SK-N-SH (cell line): ENCODE results near the gene EXOC4. TPM values are rescaled to one million over a fixed set of nuclear protein-coding genes. Genes with fewer than 3 reads are reported as not detected.

Experiments used
- CTCF ChIA-PET: fragments of 300-600, 350-600 bp; formaldehyde crosslinking; extraction: SDS; loops from one replicate; lab custom pipeline; 2021; lab: Yijun Ruan, JAX
- POLR2A ChIA-PET: fragments of 350-600 bp; sonication (Branson Sonifier 250); formaldehyde crosslinking; extraction: SDS; loops from one replicate; lab custom pipeline; 2020; ENCODE audit warnings: antibody characterized with exemption, inconsistent platforms; lab: Yijun Ruan, JAX
- DNase-seq: peaks from one replicate; pipeline ENCODE4 v3.0.0; 2012
- H2AFZ ChIP-seq: fragments of 200-600 bp; sonication (generic); 2 replicates; pipeline ENCODE4 v1.8.1; 2016; ENCODE audit warnings: antibody characterized with exemption, mild to moderate bottlenecking, low read depth
- H3F3A ChIP-seq: fragments of 200-600 bp; sonication (generic); replicated peaks from 2 replicates; pipeline ENCODE3; 2016; ENCODE audit warnings: antibody characterized with exemption, mild to moderate bottlenecking; ENCODE audit not compliant: insufficient read depth
- H3K27ac ChIP-seq, 2 experiments: fragments of 200-500 bp in 1 of 2; fragments of 200-600 bp in 1 of 2; sonication (Bioruptor generic) in 1 of 2; sonication (generic), shearing (Covaris generic) in 1 of 2; 2 replicates each; pipeline versions ENCODE4 v1.5.1 to v1.6.1; 2014 to 2016; ENCODE audit warnings: low read depth in 2 of 2, inconsistent platforms in 1 of 2, low read length in 1 of 2, mild to moderate bottlenecking in 1 of 2, mixed read lengths in 1 of 2
- H3K27me3 ChIP-seq: fragments of 200-600 bp; sonication (generic), shearing (Covaris generic); 2 replicates; pipeline ENCODE4 v1.6.1; 2016; ENCODE audit warnings: mixed run types; ENCODE audit not compliant: insufficient read depth
- H3K36me3 ChIP-seq, 2 experiments: fragments of 200-500 bp in 1 of 2; fragments of 200-600 bp in 1 of 2; sonication (Bioruptor generic) in 1 of 2; sonication (generic) in 1 of 2; replicated peaks in 1 of 2; 2 replicates each; pipeline versions ENCODE3 to v1.5.1; 2014 to 2016; ENCODE audit warnings: low read length in 1 of 2, mild to moderate bottlenecking in 1 of 2; ENCODE audit not compliant: insufficient read depth in 2 of 2, control insufficient read depth in 1 of 2
- H3K4me1 ChIP-seq, 2 experiments: fragments of 200-500 bp in 1 of 2; fragments of 200-600 bp in 1 of 2; sonication (Bioruptor generic) in 1 of 2; sonication (generic), shearing (Covaris generic) in 1 of 2; 2 replicates each; pipeline versions ENCODE4 v1.5.1 to v1.6.1; 2014 to 2016; ENCODE audit warnings: low read depth in 1 of 2, low read length in 1 of 2, mixed run types in 1 of 2; ENCODE audit not compliant: insufficient read depth in 2 of 2, control insufficient read depth in 1 of 2
- H3K4me2 ChIP-seq: fragments of 200-600 bp; sonication (generic), shearing (Covaris generic); 2 replicates; pipeline ENCODE4 v1.6.1; 2017; ENCODE audit warnings: mixed run types
- H3K4me3 ChIP-seq, 2 experiments: fragments of 200-500 bp in 1 of 2; fragments of 200-600 bp in 1 of 2; sonication (Bioruptor generic) in 1 of 2; sonication (generic), shearing (Covaris generic) in 1 of 2; 2 replicates each; pipeline versions ENCODE4 v1.5.1 to v1.8.1; 2014 to 2016; ENCODE audit warnings: low read depth in 2 of 2, inconsistent platforms in 1 of 2, low read length in 1 of 2, mild to moderate bottlenecking in 1 of 2, mixed read lengths in 1 of 2, moderate library complexity in 1 of 2
- H3K79me2 ChIP-seq: fragments of 200-600 bp; sonication (generic); 2 replicates; pipeline ENCODE4 v1.8.1; 2017; ENCODE audit warnings: mild to moderate bottlenecking; ENCODE audit not compliant: insufficient read depth
- H3K9ac ChIP-seq: fragments of 200-600 bp; sonication (generic); 2 replicates; pipeline ENCODE4 v1.6.1; 2017; ENCODE audit warnings: mixed run types
- H3K9me2 ChIP-seq: fragments of 200-600 bp; sonication (generic); 2 replicates; pipeline ENCODE4 v1.6.1; 2017; ENCODE audit warnings: mixed run types
- H3K9me3 ChIP-seq: fragments of 200-600 bp; sonication (generic); 2 replicates; pipeline ENCODE4 v1.6.1; 2017; ENCODE audit warnings: mixed run types, mild to moderate bottlenecking, moderate library complexity
- H4K20me1 ChIP-seq: fragments of 200-600 bp; sonication (generic); 2 replicates; pipeline ENCODE4 v1.6.1; 2017; ENCODE audit warnings: mild to moderate bottlenecking, mixed run types; ENCODE audit not compliant: insufficient read depth
- CHD2 ChIP-seq: fragments of 150-350 bp; IDR thresholded peaks from 2 replicates; pipeline ENCODE4 v1.6.1; 2018; ENCODE audit warnings: low read length; ENCODE audit not compliant: partially characterized antibody
- CTCF ChIP-seq: fragments of 200-600 bp; sonication (generic); IDR thresholded peaks from 2 replicates; pipeline ENCODE4 v1.6.1; 2017; ENCODE audit warnings: antibody characterized with exemption, mild to moderate bottlenecking, moderate library complexity
- ELF1 ChIP-seq: IDR thresholded peaks from 2 replicates; pipeline ENCODE4 v1.4.0; 2012
- FOSL2 ChIP-seq: IDR thresholded peaks from 2 replicates; pipeline ENCODE4 v1.4.0; 2012; ENCODE audit warnings: low read depth, mild to moderate bottlenecking, moderate library complexity, borderline replicate concordance
- FOXM1 ChIP-seq: IDR thresholded peaks from 2 replicates; pipeline ENCODE4 v1.4.0; 2012; ENCODE audit warnings: low read depth, mild to moderate bottlenecking
- GABPA ChIP-seq: IDR thresholded peaks from 2 replicates; pipeline ENCODE4 v1.4.0; 2012; ENCODE audit warnings: low read depth, mild to moderate bottlenecking
- GATA2 ChIP-seq: sonication (generic); formaldehyde crosslinking; IDR thresholded peaks from 2 replicates; pipeline ENCODE4 v1.5.0; 2020; ENCODE audit warnings: mild to moderate bottlenecking, missing genetic modification reagents
- JUND ChIP-seq: IDR thresholded peaks from 2 replicates; pipeline ENCODE4 v1.4.0; 2012
- MEF2A ChIP-seq: IDR thresholded peaks from 2 replicates; pipeline ENCODE4 v1.4.0; 2012; ENCODE audit warnings: low read depth, borderline replicate concordance
- NFIC ChIP-seq: IDR thresholded peaks from 2 replicates; pipeline ENCODE4 v1.4.0; 2012; ENCODE audit warnings: borderline replicate concordance
- PBX3 ChIP-seq: IDR thresholded peaks from 2 replicates; pipeline ENCODE4; 2012
- RCOR1 ChIP-seq: fragments of 150-350 bp; IDR thresholded peaks from 2 replicates; pipeline ENCODE4 v1.6.1; 2017; ENCODE audit warnings: antibody characterized with exemption, low read length
- SIN3A ChIP-seq: IDR thresholded peaks from 2 replicates; pipeline ENCODE4 v1.6.1; 2012; ENCODE audit warnings: low read depth, mild to moderate bottlenecking, low read length, moderate library complexity, borderline replicate concordance
- SMC3 ChIP-seq: IDR thresholded peaks from 2 replicates; pipeline ENCODE4 v1.6.1; 2012; ENCODE audit warnings: low read depth, low read length, improper control_type of control experiment
- TAF1 ChIP-seq: IDR thresholded peaks from 2 replicates; pipeline ENCODE4 v1.6.1; 2012; ENCODE audit warnings: low read depth, mild to moderate bottlenecking, low read length, moderate library complexity, borderline replicate concordance
- TCF12 ChIP-seq: IDR thresholded peaks from 2 replicates; pipeline ENCODE4 v1.4.0; 2012
- TEAD4 ChIP-seq: IDR thresholded peaks from 2 replicates; pipeline ENCODE4 v1.4.0; 2012; ENCODE audit warnings: mild to moderate bottlenecking, borderline replicate concordance; ENCODE audit not compliant: insufficient read depth
- USF1 ChIP-seq: IDR thresholded peaks from 2 replicates; pipeline ENCODE4 v1.4.0; 2012; ENCODE audit warnings: low read depth, borderline replicate concordance
- USF2 ChIP-seq: fragments of 150-350 bp; IDR thresholded peaks from 2 replicates; pipeline ENCODE4 v1.6.1; 2017; ENCODE audit warnings: antibody characterized with exemption, low read length, low read depth, borderline replicate concordance
- YY1 ChIP-seq: IDR thresholded peaks from 2 replicates; pipeline ENCODE4 v1.4.0; 2012; ENCODE audit warnings: low read depth, mild to moderate bottlenecking
- ZBTB33 ChIP-seq: IDR thresholded peaks from 2 replicates; pipeline ENCODE4 v1.4.0; 2012; ENCODE audit warnings: low read depth, borderline replicate concordance
- WGBS: methylation state at CpG from one replicate; pipeline ENCODE4 v1.1.6; 2017; ENCODE audit warnings: low lambda C conversion rate; 5-methylcytosine and 5-hydroxymethylcytosine counted together
- polyA plus RNA-seq, 3 experiments: library from polyadenylated mRNA; depleted of rRNA; stranded (reverse); fragments of >200 nt; gene quantifications; 2 replicates each; pipeline ENCODE4 v1.2.3, GENCODE V29; 2012

EXOC4 gene
- polyA plus RNA-seq, 1 of the 3 experiments (the other 2 are of a cell fraction), result 37.3 TPM

- H3K36me3 ChIP-seq, result peaks cover 0 to 4% of the 10 kb centered on the region in 2 experiments
- CTCF ChIA-PET, result no interaction called here
- H3K4me2 ChIP-seq, result no peak overlapping the region
- H3K79me2 ChIP-seq, result no peaks in the 10 kb centered on the region
- no peak overlapping the region for H3K4me3 ChIP-seq
- no peak overlapping the region for H2AFZ ChIP-seq
- WGBS, result 92% methylated on average over 4 of the region's 4 CpGs
- no peak overlapping the region for H3K27ac ChIP-seq
- H3K9ac ChIP-seq, result no peak overlapping the region
- TF ChIP-seq FOXM1, result no peak
- TF ChIP-seq FOSL2, result no peak
- no peak for TF ChIP-seq SIN3A
- no peak for TF ChIP-seq USF1
- TF ChIP-seq ZBTB33, result no peak
- POLR2A ChIA-PET, result no interaction called here
- no peaks in the 10 kb centered on the region for H3F3A ChIP-seq
- H3K9me2 ChIP-seq, result no peaks in the 10 kb centered on the region
- DNase-seq, result no peak
- peaks cover 0 to 4% of the 10 kb centered on the region in 2 experiments; a peak in 1 of 4 replicates for H3K4me1 ChIP-seq
- no peaks in the 10 kb centered on the region for H4K20me1 ChIP-seq
- no peaks in the 10 kb centered on the region for H3K9me3 ChIP-seq
- H3K27me3 ChIP-seq, result no peaks in the 10 kb centered on the region
Measured at GRCh38 chr7:134104166-134104565, 851.3 kb downstream of the EXOC4 start.

- no peaks in the 10 kb centered on the region for H3F3A ChIP-seq
- 50% methylated on average over 5 of the region's 5 CpGs for WGBS
- CTCF ChIA-PET, result interaction anchor here (1.4 kb wide), 1 partner anchor 36 kb away, joined by 4 read pairs; no protein-coding TSS in a partner anchor
- no peaks in the 10 kb centered on the region for H3K79me2 ChIP-seq
- no peak overlapping the region for H3K4me2 ChIP-seq
- H3K4me1 ChIP-seq, result peaks cover 0 to 4% of the 10 kb centered on the region in 2 experiments; a peak in 1 of 4 replicates
- H3K9me2 ChIP-seq, result no peaks in the 10 kb centered on the region
- no peak overlapping the region for H3K9ac ChIP-seq
- H3K4me3 ChIP-seq, result no peak overlapping the region
- no peaks in the 10 kb centered on the region for H3K27me3 ChIP-seq
- no peak overlapping the region for H3K27ac ChIP-seq
- no peaks in the 10 kb centered on the region for H4K20me1 ChIP-seq
- DNase-seq, result no peak
- peaks cover 0 to 4% of the 10 kb centered on the region in 2 experiments for H3K36me3 ChIP-seq
- H2AFZ ChIP-seq, result no peak overlapping the region
- no peaks in the 10 kb centered on the region for H3K9me3 ChIP-seq
- POLR2A ChIA-PET, result no interaction called here
- TF ChIP-seq FOSL2 (no peak), GABPA (no peak), SMC3 (no peak), YY1 (no peak), CHD2 (no peak), JUND (no peak), TAF1 (no peak), USF2 (no peak), ELF1 (no peak), RCOR1 (no peak), NFIC (no peak), MEF2A (no peak), GATA2 (CRISPR knock-in tag) (no peak), PBX3 (no peak), TCF12 (no peak), CTCF (no peak), TEAD4 (no peak)
Measured at GRCh38 chr7:134105841-134106240, 853.0 kb downstream of the EXOC4 start.
